ENCODE measurements around the gene ULBP1. TPM values are rescaled to one million over a fixed set of nuclear protein-coding genes. Genes with fewer than 3 reads are reported as not detected.

ULBP1 gene
- total RNA-seq, 4 donors from 2014 or later, result not detected

DNA sequence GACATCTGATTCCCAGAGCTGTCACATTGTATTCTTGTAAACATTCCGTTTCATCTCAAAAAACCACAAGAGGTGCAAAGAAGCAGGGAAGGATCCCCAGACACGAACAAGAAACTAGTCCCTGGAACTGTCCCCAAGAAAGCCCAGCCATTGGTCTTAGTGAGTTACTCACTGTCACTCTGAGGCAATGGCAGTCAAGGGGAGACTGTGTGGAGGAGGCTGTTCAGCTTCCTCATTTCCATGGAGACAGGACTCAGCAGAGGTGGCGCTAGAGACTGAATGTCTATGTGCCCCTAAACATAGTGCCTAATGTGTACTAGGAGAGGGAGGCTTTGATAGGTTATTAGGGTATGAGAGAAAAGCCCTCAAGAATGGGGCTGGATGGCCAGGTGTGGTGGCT is 11.1 kb downstream of the ULBP1 start:
- Histone ChIP-seq H3K4me3 (no peak overlapping the region), H3K27me3 (no peaks in the 10 kb centered on the region)

GRCh38 chr6:149975400-149975799 is 11.7 kb downstream of the ULBP1 start:
- Histone ChIP-seq H3K27me3 (no peaks in the 10 kb centered on the region), H3K4me1 (no peaks in the 10 kb centered on the region)
- TF ChIP-seq, protein P1, sequence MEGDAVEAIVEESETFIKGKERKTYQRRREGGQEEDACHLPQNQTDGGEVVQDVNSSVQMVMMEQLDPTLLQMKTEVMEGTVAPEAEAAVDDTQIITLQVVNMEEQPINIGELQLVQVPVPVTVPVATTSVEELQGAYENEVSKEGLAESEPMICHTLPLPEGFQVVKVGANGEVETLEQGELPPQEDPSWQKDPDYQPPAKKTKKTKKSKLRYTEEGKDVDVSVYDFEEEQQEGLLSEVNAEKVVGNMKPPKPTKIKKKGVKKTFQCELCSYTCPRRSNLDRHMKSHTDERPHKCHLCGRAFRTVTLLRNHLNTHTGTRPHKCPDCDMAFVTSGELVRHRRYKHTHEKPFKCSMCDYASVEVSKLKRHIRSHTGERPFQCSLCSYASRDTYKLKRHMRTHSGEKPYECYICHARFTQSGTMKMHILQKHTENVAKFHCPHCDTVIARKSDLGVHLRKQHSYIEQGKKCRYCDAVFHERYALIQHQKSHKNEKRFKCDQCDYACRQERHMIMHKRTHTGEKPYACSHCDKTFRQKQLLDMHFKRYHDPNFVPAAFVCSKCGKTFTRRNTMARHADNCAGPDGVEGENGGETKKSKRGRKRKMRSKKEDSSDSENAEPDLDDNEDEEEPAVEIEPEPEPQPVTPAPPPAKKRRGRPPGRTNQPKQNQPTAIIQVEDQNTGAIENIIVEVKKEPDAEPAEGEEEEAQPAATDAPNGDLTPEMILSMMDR (IDR thresholded peaks at IDR 0.05), result no peak
- TF ChIP-seq POLR2A (IDR thresholded peaks at IDR 0.05), result no peak

More for the DNA sequence above, 11.1 kb downstream of the ULBP1 start:
- Histone ChIP-seq H3K36me3 (no peaks in the 10 kb centered on the region), H3K9me3 (no peaks in the 10 kb centered on the region), H3K27ac (no peak overlapping the region), H3K4me1 (no peaks in the 10 kb centered on the region)
- no peak for DNase-seq
- TF ChIP-seq POLR2A (IDR thresholded peaks at IDR 0.05), result no peak
- TF ChIP-seq, protein P1 (IDR thresholded peaks at IDR 0.05), result no peak

GRCh38 chr6:149977221-149977620 is 13.5 kb downstream of the ULBP1 start:
- Histone ChIP-seq H3K27ac (no peak overlapping the region), H3K27me3 (no peaks in the 10 kb centered on the region), H3K4me3 (no peak overlapping the region), H3K36me3 (no peaks in the 10 kb centered on the region), H3K9me3 (no peaks in the 10 kb centered on the region), H3K4me1 (no peaks in the 10 kb centered on the region)
- no peak for TF ChIP-seq POLR2A (IDR thresholded peaks at IDR 0.05)
- TF ChIP-seq, protein P1 (IDR thresholded peaks at IDR 0.05), result no peak
- DNase-seq, result no peak

More at GRCh38 chr6:149975400-149975799, 11.7 kb downstream of the ULBP1 start:
- Histone ChIP-seq H3K9me3 (no peaks in the 10 kb centered on the region), H3K36me3 (no peaks in the 10 kb centered on the region), H3K27ac (no peak overlapping the region), H3K4me3 (no peak overlapping the region)
- no peak for DNase-seq

GRCh38 chr6:149978610-149979009 is 14.9 kb downstream of the ULBP1 start:
- TF ChIP-seq, protein P1 (IDR thresholded peaks at IDR 0.05), result no peak
- TF ChIP-seq POLR2A (IDR thresholded peaks at IDR 0.05), result no peak
- Histone ChIP-seq H3K27ac (no peak overlapping the region), H3K27me3 (no peaks in the 10 kb centered on the region), H3K9me3 (no peaks in the 10 kb centered on the region), H3K36me3 (no peaks in the 10 kb centered on the region), H3K4me1 (no peaks in the 10 kb centered on the region), H3K4me3 (no peak overlapping the region)
- no peak for DNase-seq

- no peak for DNase-seq
- H3K36me3 ChIP-seq, result no peaks in the 10 kb centered on the region
- H3K4me1 ChIP-seq, result no peaks in the 10 kb centered on the region
- no peak overlapping the region for H3K4me3 ChIP-seq
- no peaks in the 10 kb centered on the region for H3K9me3 ChIP-seq
- no peaks in the 10 kb centered on the region for H3K27me3 ChIP-seq
- H3K27ac ChIP-seq, result no peak overlapping the region
- TF ChIP-seq, protein P1 (IDR thresholded peaks at IDR 0.05), result no peak
- TF ChIP-seq POLR2A (IDR thresholded peaks at IDR 0.05), result no peak
Observed at GRCh38 chr6:149979293-149979692, 15.6 kb downstream of the ULBP1 start.

DNA sequence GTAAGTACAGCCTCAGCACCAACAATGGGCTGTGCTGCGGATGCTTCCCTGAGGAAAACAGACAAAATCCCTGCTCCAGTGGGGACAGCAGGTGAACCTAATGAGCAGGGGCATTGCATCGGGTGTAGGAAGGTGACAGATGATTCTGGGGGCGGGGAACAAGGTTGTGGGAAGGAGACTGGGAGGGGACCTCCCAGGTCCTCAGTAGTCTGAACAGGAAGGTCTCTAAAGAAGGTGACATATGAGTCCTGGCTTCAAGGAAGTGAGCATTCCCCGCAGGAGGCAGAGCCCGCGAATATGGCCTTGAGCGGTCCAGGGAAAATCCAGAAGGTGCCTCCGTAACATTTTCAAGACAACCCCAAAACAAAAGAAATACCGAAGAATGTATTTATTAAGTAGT is 19.4 kb downstream of the ULBP1 start:
- H3K36me3 ChIP-seq, result no peaks in the 10 kb centered on the region
- DNase-seq, result no peak
- H3K9me3 ChIP-seq, result peaks cover 0 to 7% (median 0%) of the 10 kb centered on the region in 4 donors
- no peak for TF ChIP-seq POLR2A (IDR thresholded peaks at IDR 0.05)
- TF ChIP-seq, protein P1 (IDR thresholded peaks at IDR 0.05), result no peak
- no peaks in the 10 kb centered on the region for H3K4me1 ChIP-seq
- H3K27me3 ChIP-seq, result peaks cover 0 to 17% of the 10 kb centered on the region in 2 donors
- no peak overlapping the region for H3K4me3 ChIP-seq
- no peak overlapping the region for H3K27ac ChIP-seq
